GM23338 (cell line): ENCODE measurements around the gene CRYGB. TPM values are rescaled to one million over a fixed set of nuclear protein-coding genes. Genes with fewer than 3 reads are reported as not detected.

Experiments used
- ATAC-seq: fragments of 200-7000 bp; cut with Tn5 transposase; 3 replicates; pipeline ENCODE4 v1.9.1; 2020
- DNase-seq: peaks from one replicate; pipeline ENCODE4 v3.0.0-alpha.2; 2015; ENCODE audit warnings: low spot score
- H2AFZ ChIP-seq: fragments of 200-600 bp; sonication (generic); 2 replicates; pipeline ENCODE4 v1.8.0; 2016; ENCODE audit warnings: antibody characterized with exemption, mild to moderate bottlenecking, moderate library complexity
- H3F3A ChIP-seq: fragments of 200-600 bp; sonication (generic); replicated peaks from 2 replicates; pipeline ENCODE4 v1.8.0; 2017; ENCODE audit warnings: antibody characterized with exemption, mixed run types, low read depth
- H3K27ac ChIP-seq: fragments of 200-600 bp; sonication (generic); 2 replicates; pipeline ENCODE4 v1.6.1; 2016; ENCODE audit warnings: low read depth
- H3K27me3 ChIP-seq: fragments of 200-600 bp; sonication (generic); 2 replicates; pipeline ENCODE4 v1.8.0; 2016; ENCODE audit warnings: mild to moderate bottlenecking, mixed run types, moderate library complexity; ENCODE audit not compliant: insufficient read depth
- H3K36me3 ChIP-seq: fragments of 200-600 bp; sonication (generic); 2 replicates; pipeline ENCODE4 v1.8.0; 2016; ENCODE audit warnings: mild to moderate bottlenecking; ENCODE audit not compliant: insufficient read depth
- H3K4me1 ChIP-seq: fragments of 200-600 bp; sonication (generic); 2 replicates; pipeline ENCODE4 v1.8.0; 2016; ENCODE audit warnings: mild to moderate bottlenecking, moderate library complexity; ENCODE audit not compliant: insufficient read depth
- H3K4me2 ChIP-seq: fragments of 200-600 bp; sonication (generic); 2 replicates; pipeline ENCODE4 v1.7.1; 2017; ENCODE audit warnings: mixed run types
- H3K4me3 ChIP-seq: fragments of 200-600 bp; sonication (generic); 2 replicates; pipeline ENCODE4 v1.6.1; 2016; ENCODE audit warnings: mixed run types
- H3K79me2 ChIP-seq: fragments of 200-600 bp; sonication (generic); replicated peaks from 2 replicates; pipeline ENCODE4 v1.8.0; 2017; ENCODE audit warnings: mild to moderate bottlenecking; ENCODE audit not compliant: insufficient read depth
- H3K9me2 ChIP-seq: fragments of 200-600 bp; sonication (generic); 2 replicates; pipeline ENCODE4 v1.8.0; 2017; ENCODE audit not compliant: insufficient read depth
- H4K20me1 ChIP-seq: fragments of 200-600 bp; sonication (generic); replicated peaks from 2 replicates; pipeline ENCODE4 v1.8.0; 2017; ENCODE audit warnings: mild to moderate bottlenecking; ENCODE audit not compliant: insufficient read depth
- H3K27ac Mint-ChIP-seq: 2 replicates; pipeline ENCODE4 v1.8.0; 2020; ENCODE audit warnings: inconsistent platforms, mild to moderate bottlenecking, moderate library complexity, mixed read lengths
- H3K27me3 Mint-ChIP-seq: 3 replicates; pipeline ENCODE4 v1.8.0; 2022; ENCODE audit warnings: low read depth, mild to moderate bottlenecking, moderate library complexity, mixed read lengths, inconsistent platforms; ENCODE audit not compliant: insufficient read depth, poor library complexity
- H3K36me3 Mint-ChIP-seq: 3 replicates; pipeline ENCODE4 v1.8.0; 2021; ENCODE audit warnings: low read depth, mild to moderate bottlenecking, inconsistent platforms, moderate library complexity, mixed read lengths
- H3K4me1 Mint-ChIP-seq: 3 replicates; pipeline ENCODE4 v1.8.0; 2020; ENCODE audit warnings: mild to moderate bottlenecking, inconsistent platforms, mixed read lengths
- H3K4me3 Mint-ChIP-seq: 3 replicates; pipeline ENCODE4 v1.8.0; 2021; ENCODE audit warnings: moderate library complexity, mild to moderate bottlenecking, inconsistent platforms, mixed read lengths
- H3K9me3 Mint-ChIP-seq: 3 replicates; pipeline ENCODE4 v1.8.0; 2020; ENCODE audit warnings: moderate library complexity, mild to moderate bottlenecking, inconsistent platforms, mixed read lengths
- CREB1 ChIP-seq: fragments of 250-450 bp; sonication (Bioruptor Pico); IDR thresholded peaks from 2 replicates; pipeline ENCODE4 v1.5.0; 2020; ENCODE audit warnings: low read depth, mild to moderate bottlenecking, moderate library complexity
- EZH2 ChIP-seq: fragments of 200-600 bp; sonication (generic); IDR thresholded peaks from one replicate; pipeline ENCODE4 v1.8.0; 2017; ENCODE audit warnings: antibody characterized with exemption, mild to moderate bottlenecking, low read depth; ENCODE audit not compliant: unreplicated experiment
- EZH2phosphoT487 ChIP-seq: fragments of 200-600 bp; sonication (generic); IDR thresholded peaks from one replicate; pipeline ENCODE4 v1.8.1; 2018; ENCODE audit warnings: antibody characterized with exemption; ENCODE audit not compliant: unreplicated experiment
- JUNB ChIP-seq: IDR thresholded peaks from one replicate; pipeline ENCODE4 v1.6.1; 2016; ENCODE audit warnings: antibody characterized with exemption; ENCODE audit not compliant: unreplicated experiment
- NANOG ChIP-seq: IDR thresholded peaks from 2 replicates; pipeline ENCODE4 v1.6.1; 2016; ENCODE audit warnings: antibody characterized with exemption, borderline replicate concordance
- POLR2AphosphoS5 ChIP-seq: IDR thresholded peaks from 2 replicates; pipeline ENCODE4 v1.6.1; 2016; ENCODE audit warnings: antibody characterized with exemption, low read depth
- STAT1 ChIP-seq: IDR thresholded peaks from one replicate; pipeline ENCODE4 v1.6.1; 2016; ENCODE audit warnings: antibody characterized with exemption; ENCODE audit not compliant: unreplicated experiment
- ZNF114 ChIP-seq: fragments of 250-450 bp; sonication (Bioruptor Pico); IDR thresholded peaks from 2 replicates; pipeline ENCODE4 v1.5.0; 2020; ENCODE audit warnings: mild to moderate bottlenecking, moderate library complexity
- ZNF331 ChIP-seq: fragments of 250-450 bp; sonication (Bioruptor Pico); IDR thresholded peaks from 2 replicates; pipeline ENCODE4 v1.5.0; 2020; ENCODE audit warnings: low read depth, mild to moderate bottlenecking, moderate library complexity
- polyA plus RNA-seq: library from polyadenylated mRNA; unstranded; fragments of >200 nt; fragmentation: Nextera tagmentation; extraction: Ambion mirVana; gene quantifications from 2 replicates; pipeline ENCODE4 v1.2.1, GENCODE V29; 2016
- total RNA-seq: library from RNA; depleted of rRNA; stranded (reverse); fragments of >200 nt; shearing (Covaris generic); gene quantifications from 2 replicates; pipeline ENCODE4 v1.2.3, GENCODE V29; 2014
- TF ChIP-seq, protein P1 (sequence below), 2 experiments: fragments of 200-600 bp in 1 of 2; sonication (generic) in 1 of 2; conservative IDR thresholded peaks; 2 replicates each; pipeline versions ENCODE4 v1.5.1 to v1.6.1; 2016 to 2017; ENCODE audit warnings: antibody characterized with exemption in 2 of 2, low read depth in 2 of 2, mild to moderate bottlenecking in 2 of 2, moderate library complexity in 1 of 2
- TF ChIP-seq, protein P2 (sequence below): IDR thresholded peaks from 2 replicates; pipeline ENCODE4 v1.6.1; 2016; ENCODE audit warnings: antibody characterized with exemption
- TF ChIP-seq, protein P3 (sequence below): fragments of 250-450 bp; sonication (Bioruptor Pico); IDR thresholded peaks from 2 replicates; pipeline ENCODE4 v1.5.0; 2020; ENCODE audit warnings: mild to moderate bottlenecking, moderate library complexity

Gene CRYGB
- total and polyA plus RNA-seq, 2 experiments from 2014 or later, result 0.92 to 1.9 TPM

DNA sequence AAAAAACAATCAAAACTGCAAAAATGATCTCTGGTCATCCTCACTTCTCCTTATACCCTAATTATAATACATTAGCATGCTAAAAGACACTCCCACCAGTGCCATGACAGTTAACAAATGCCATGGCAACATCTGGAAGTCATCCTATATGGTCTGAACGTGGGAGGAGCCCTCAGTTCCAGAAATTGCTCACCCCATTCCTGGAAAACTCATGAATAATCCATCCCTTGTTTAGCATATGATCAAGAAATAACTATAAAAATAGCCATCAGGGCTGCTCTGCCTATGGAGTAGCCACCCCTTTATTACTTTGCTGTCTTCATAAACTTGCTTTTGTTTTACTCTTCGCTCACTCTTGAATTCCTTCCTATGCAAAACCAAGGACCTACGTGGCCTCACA lies 49.6 kb upstream of the CRYGB start:
- no peak overlapping the region for H3K4me3 ChIP-seq
- no peaks in the 10 kb centered on the region for H3K27me3 ChIP-seq
- H3K36me3 ChIP-seq, result no peaks in the 10 kb centered on the region
- no peak overlapping the region for H3K27ac Mint-ChIP-seq
- no peak overlapping the region for H2AFZ ChIP-seq
- H4K20me1 ChIP-seq, result no peaks in the 10 kb centered on the region
- peaks cover 5% of the 10 kb centered on the region for H3K4me1 Mint-ChIP-seq
- no peaks in the 10 kb centered on the region for H3K9me3 Mint-ChIP-seq
- peaks cover 5% of the 10 kb centered on the region; the same call in 1 of the 2 replicates for H3K4me1 ChIP-seq
- H3K36me3 Mint-ChIP-seq, result no peaks in the 10 kb centered on the region
- ATAC-seq (no peak), DNase-seq (no peak)
- no peak overlapping the region for H3K4me2 ChIP-seq
- H3K9me2 ChIP-seq, result no peaks in the 10 kb centered on the region
- H3K79me2 ChIP-seq, result no peaks in the 10 kb centered on the region
- TF ChIP-seq ZNF331 (CRISPR knock-in tag), result no peak
- H3K4me3 Mint-ChIP-seq, result no peak overlapping the region
- peaks cover 4% of the 10 kb centered on the region for H3K27me3 Mint-ChIP-seq
- no peaks in the 10 kb centered on the region for H3F3A ChIP-seq
- no peak overlapping the region for H3K27ac ChIP-seq

DNA sequence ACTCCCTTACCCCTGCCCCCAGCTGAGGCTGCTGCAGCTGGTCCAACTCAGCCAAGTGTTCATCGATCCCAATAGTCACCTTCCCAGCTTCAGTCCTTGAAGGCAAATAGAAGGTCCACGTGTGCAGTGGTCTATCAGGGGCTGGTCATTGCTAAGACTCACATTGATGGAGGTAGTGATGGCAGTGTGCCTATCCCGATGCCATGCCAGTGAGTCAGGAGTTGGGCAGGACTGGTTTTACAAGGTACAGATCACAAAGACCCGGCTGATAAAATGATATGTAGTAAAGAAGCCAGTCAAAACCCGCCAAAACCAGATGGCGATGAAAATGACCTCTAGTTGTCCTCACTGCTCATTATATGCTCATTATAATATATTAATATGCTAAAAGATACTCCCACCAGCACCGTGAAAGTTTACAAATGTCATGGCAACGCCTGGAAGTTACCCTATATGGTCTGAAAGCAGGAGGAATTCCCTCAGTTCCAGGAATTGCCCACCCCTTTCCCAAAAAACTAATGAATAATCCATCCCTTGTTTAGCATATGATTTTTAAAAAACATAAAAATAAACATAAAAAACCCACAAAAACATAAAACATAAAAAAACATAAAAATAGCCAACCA lies 46.8 kb upstream of the CRYGB start:
- Histone ChIP-seq H4K20me1 (no peaks in the 10 kb centered on the region), H3K9me2 (no peaks in the 10 kb centered on the region), H3F3A (no peaks in the 10 kb centered on the region), H3K4me3 (no peak overlapping the region), H3K4me1 (peaks cover 20% of the 10 kb centered on the region), H3K4me2 (no peak overlapping the region), H3K27me3 (no peaks in the 10 kb centered on the region), H3K27ac (no peak overlapping the region), H3K79me2 (no peaks in the 10 kb centered on the region), H3K36me3 (no peaks in the 10 kb centered on the region), H2AFZ (0 out of 2 replicates have a peak overlapping the region, but pooled peaks have one; percentile 24)
- Mint-ChIP-seq H3K27me3 (peaks cover 2% of the 10 kb centered on the region), H3K9me3 (no peaks in the 10 kb centered on the region), H3K4me3 (no peak overlapping the region), H3K36me3 (no peaks in the 10 kb centered on the region), H3K27ac (no peak overlapping the region), H3K4me1 (peaks cover 25% of the 10 kb centered on the region)
- ATAC-seq (no peak), DNase-seq (no peak)
- TF ChIP-seq, protein P1, sequence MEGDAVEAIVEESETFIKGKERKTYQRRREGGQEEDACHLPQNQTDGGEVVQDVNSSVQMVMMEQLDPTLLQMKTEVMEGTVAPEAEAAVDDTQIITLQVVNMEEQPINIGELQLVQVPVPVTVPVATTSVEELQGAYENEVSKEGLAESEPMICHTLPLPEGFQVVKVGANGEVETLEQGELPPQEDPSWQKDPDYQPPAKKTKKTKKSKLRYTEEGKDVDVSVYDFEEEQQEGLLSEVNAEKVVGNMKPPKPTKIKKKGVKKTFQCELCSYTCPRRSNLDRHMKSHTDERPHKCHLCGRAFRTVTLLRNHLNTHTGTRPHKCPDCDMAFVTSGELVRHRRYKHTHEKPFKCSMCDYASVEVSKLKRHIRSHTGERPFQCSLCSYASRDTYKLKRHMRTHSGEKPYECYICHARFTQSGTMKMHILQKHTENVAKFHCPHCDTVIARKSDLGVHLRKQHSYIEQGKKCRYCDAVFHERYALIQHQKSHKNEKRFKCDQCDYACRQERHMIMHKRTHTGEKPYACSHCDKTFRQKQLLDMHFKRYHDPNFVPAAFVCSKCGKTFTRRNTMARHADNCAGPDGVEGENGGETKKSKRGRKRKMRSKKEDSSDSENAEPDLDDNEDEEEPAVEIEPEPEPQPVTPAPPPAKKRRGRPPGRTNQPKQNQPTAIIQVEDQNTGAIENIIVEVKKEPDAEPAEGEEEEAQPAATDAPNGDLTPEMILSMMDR (conservative IDR thresholded peaks at IDR 0.05; ENCODE audit: low read depth in 2 of 2), result no peak
- TF ChIP-seq POLR2AphosphoS5, result no peak
- TF ChIP-seq CREB1 (CRISPR knock-in tag), result no peak
- TF ChIP-seq, protein P2, sequence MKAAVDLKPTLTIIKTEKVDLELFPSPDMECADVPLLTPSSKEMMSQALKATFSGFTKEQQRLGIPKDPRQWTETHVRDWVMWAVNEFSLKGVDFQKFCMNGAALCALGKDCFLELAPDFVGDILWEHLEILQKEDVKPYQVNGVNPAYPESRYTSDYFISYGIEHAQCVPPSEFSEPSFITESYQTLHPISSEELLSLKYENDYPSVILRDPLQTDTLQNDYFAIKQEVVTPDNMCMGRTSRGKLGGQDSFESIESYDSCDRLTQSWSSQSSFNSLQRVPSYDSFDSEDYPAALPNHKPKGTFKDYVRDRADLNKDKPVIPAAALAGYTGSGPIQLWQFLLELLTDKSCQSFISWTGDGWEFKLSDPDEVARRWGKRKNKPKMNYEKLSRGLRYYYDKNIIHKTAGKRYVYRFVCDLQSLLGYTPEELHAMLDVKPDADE, result no peak
- no peak for TF ChIP-seq JUNB
- no peak for TF ChIP-seq ZNF331 (CRISPR knock-in tag)
- TF ChIP-seq, protein P3, sequence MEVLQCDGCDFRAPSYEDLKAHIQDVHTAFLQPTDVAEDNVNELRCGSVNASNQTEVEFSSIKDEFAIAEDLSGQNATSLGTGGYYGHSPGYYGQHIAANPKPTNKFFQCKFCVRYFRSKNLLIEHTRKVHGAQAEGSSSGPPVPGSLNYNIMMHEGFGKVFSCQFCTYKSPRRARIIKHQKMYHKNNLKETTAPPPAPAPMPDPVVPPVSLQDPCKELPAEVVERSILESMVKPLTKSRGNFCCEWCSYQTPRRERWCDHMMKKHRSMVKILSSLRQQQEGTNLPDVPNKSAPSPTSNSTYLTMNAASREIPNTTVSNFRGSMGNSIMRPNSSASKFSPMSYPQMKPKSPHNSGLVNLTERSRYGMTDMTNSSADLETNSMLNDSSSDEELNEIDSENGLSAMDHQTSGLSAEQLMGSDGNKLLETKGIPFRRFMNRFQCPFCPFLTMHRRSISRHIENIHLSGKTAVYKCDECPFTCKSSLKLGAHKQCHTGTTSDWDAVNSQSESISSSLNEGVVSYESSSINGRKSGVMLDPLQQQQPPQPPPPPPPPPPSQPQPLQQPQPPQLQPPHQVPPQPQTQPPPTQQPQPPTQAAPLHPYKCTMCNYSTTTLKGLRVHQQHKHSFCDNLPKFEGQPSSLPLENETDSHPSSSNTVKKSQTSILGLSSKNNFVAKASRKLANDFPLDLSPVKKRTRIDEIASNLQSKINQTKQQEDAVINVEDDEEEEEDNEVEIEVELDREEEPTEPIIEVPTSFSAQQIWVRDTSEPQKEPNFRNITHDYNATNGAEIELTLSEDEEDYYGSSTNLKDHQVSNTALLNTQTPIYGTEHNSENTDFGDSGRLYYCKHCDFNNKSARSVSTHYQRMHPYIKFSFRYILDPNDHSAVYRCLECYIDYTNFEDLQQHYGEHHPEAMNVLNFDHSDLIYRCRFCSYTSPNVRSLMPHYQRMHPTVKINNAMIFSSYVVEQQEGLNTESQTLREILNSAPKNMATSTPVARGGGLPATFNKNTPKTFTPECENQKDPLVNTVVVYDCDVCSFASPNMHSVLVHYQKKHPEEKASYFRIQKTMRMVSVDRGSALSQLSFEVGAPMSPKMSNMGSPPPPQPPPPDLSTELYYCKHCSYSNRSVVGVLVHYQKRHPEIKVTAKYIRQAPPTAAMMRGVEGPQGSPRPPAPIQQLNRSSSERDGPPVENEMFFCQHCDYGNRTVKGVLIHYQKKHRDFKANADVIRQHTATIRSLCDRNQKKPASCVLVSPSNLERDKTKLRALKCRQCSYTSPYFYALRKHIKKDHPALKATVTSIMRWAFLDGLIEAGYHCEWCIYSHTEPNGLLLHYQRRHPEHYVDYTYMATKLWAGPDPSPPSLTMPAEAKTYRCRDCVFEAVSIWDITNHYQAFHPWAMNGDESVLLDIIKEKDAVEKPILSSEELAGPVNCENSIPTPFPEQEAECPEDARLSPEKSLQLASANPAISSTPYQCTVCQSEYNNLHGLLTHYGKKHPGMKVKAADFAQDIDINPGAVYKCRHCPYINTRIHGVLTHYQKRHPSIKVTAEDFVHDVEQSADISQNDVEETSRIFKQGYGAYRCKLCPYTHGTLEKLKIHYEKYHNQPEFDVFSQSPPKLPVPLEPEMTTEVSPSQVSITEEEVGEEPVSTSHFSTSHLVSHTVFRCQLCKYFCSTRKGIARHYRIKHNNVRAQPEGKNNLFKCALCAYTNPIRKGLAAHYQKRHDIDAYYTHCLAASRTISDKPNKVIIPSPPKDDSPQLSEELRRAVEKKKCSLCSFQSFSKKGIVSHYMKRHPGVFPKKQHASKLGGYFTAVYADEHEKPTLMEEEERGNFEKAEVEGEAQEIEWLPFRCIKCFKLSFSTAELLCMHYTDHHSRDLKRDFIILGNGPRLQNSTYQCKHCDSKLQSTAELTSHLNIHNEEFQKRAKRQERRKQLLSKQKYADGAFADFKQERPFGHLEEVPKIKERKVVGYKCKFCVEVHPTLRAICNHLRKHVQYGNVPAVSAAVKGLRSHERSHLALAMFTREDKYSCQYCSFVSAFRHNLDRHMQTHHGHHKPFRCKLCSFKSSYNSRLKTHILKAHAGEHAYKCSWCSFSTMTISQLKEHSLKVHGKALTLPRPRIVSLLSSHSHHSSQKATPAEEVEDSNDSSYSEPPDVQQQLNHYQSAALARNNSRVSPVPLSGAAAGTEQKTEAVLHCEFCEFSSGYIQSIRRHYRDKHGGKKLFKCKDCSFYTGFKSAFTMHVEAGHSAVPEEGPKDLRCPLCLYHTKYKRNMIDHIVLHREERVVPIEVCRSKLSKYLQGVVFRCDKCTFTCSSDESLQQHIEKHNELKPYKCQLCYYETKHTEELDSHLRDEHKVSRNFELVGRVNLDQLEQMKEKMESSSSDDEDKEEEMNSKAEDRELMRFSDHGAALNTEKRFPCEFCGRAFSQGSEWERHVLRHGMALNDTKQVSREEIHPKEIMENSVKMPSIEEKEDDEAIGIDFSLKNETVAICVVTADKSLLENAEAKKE (CRISPR knock-in tag), result no peak
- TF ChIP-seq STAT1, result no peak
- TF ChIP-seq NANOG, result no peak
- no peak for TF ChIP-seq ZNF114 (CRISPR knock-in tag)
- TF ChIP-seq EZH2, result no peak
- TF ChIP-seq EZH2phosphoT487, result no peak
